Measurements from ENCODE around the gene FGA.
"Not testable (repeated sequence)": the region's sequence is repeated elsewhere in the genome, so short reads cannot be mapped to it uniquely, and the experiment has no call there.

The FGA gene

GRCh38 chr4:154606728-154607723 is 16.5 kb upstream of the FGA start:
- DNase-seq: no peak

- DNase-seq: no peak
These were observed 14.2 kb upstream of the FGA start for GRCh38 chr4:154604696-154605200.

- DNase-seq: no peak
These were observed 12.7 kb upstream of the FGA start for GRCh38 chr4:154603033-154603943.

GRCh38 chr4:154602404-154603020 is 12.0 kb upstream of the FGA start:
- no peak for DNase-seq

GRCh38 chr4:154597798-154598774 is 7.5 kb upstream of the FGA start:
- no peak for DNase-seq

GRCh38 chr4:154597281-154597680 is 6.7 kb upstream of the FGA start:
- not testable (repeated sequence) for DNase-seq

- no peak for DNase-seq
These were observed 5.3 kb upstream of the FGA start for GRCh38 chr4:154595807-154596206.

- DNase-seq: not testable (repeated sequence)
These were observed 3.8 kb upstream of the FGA start for GRCh38 chr4:154594343-154594742.

- no peak for DNase-seq
These were observed 3.3 kb upstream of the FGA start for GRCh38 chr4:154593868-154594267.

- DNase-seq: no peak
These were observed 1.3 kb upstream of the FGA start for GRCh38 chr4:154591890-154592289.

- DNase-seq: no peak
These were observed 995 bp downstream of the FGA start for GRCh38 chr4:154589296-154590197.

- no peak for DNase-seq
These were observed 2.3 kb downstream of the FGA start for GRCh38 chr4:154588198-154588597.

GRCh38 chr4:154586296-154587033 is 4.1 kb downstream of the FGA start:
- DNase-seq: no peak

- no peak for DNase-seq
These were observed 5.0 kb downstream of the FGA start for GRCh38 chr4:154585369-154586018.

- DNase-seq: no peak
These were observed 6.3 kb downstream of the FGA start for GRCh38 chr4:154584259-154584658.

- DNase-seq: no peak
These were observed 6.9 kb downstream of the FGA start for GRCh38 chr4:154583677-154584076.

- no peak for DNase-seq
These were observed 7.3 kb downstream of the FGA start for GRCh38 chr4:154583230-154583629.

- no peak for DNase-seq
These were observed 7.8 kb downstream of the FGA start for GRCh38 chr4:154582723-154583122.

- no peak for DNase-seq
These were observed 10.6 kb downstream of the FGA start for GRCh38 chr4:154579927-154580326.

All from hematopoietic multipotent progenitor cell treated with erythropoietin and hydrocortisone succinate and interleukin-3 and kit ligand, for 4 days (in vitro differentiated cells).